Thoracic aorta endothelial cell (primary cell): Measurements from ENCODE around the gene NOCT. TPM values are rescaled to one million over a fixed set of nuclear protein-coding genes. Genes with fewer than 3 reads are reported as not detected.

Source experiments
- small RNA-seq: library from RNA; depleted of rRNA; stranded (forward); fragments of <200 nt; gene quantifications from one replicate; pipeline ENCODE3, GENCODE V24; 2012
- total RNA-seq: library from RNA; depleted of rRNA; stranded (reverse); fragments of >200 nt; gene quantifications from 2 replicates; pipeline ENCODE4 v1.2.3, GENCODE V29; 2012

NOCT gene, protein sequence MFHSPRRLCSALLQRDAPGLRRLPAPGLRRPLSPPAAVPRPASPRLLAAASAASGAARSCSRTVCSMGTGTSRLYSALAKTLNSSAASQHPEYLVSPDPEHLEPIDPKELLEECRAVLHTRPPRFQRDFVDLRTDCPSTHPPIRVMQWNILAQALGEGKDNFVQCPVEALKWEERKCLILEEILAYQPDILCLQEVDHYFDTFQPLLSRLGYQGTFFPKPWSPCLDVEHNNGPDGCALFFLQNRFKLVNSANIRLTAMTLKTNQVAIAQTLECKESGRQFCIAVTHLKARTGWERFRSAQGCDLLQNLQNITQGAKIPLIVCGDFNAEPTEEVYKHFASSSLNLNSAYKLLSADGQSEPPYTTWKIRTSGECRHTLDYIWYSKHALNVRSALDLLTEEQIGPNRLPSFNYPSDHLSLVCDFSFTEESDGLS
- 25.3 and 28.2 TPM in 2 replicates for total RNA-seq

DNA sequence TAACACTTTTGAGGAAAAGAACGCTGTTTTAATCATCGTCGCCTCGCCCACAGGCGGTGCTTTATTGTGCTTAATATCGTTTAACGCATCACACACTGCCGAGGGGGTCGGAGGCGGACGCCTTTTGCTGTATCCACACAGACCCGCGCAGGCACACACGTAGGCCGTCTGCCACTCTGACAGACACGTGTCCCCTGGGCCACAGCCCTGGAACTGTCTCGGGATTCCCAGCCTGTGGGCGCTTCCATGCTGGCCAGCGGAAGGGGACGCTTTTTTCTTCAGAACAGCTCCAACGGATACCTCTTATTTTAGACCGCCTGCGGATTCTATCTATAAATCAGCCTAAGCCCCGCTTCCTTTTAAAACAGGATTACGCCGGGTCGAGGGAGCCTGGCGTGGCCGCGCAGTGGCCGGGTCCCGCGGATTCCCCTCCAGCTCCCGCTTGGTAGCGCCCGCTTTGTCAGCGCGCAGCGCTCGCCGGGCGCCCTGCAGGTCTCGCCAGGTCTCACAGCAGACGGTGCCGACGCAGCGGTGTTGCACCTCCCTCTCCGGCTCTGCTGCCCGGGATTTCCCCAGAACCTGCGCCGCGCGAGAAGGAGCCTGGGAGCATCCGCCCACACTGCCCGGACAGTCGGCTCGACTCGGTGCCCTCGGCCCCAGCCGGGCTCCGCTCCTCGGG is at the start of gene NOCT:
NOCT (plus strand) TSS at position 513 of the 679 bp plus-strand sequence. CDS start 201 bp downstream, outside the sequence.

Small RNAs within 50 kb of the gene (small RNA-seq; reads per million reads assigned to genes)
- gene RNU6-531P, result not detected

Other genes with a start within 250 kb of the NOCT start
- gene ELF2, start 161.4 kb downstream of the NOCT start, total RNA-seq, result 48.9 and 50.4 TPM in 2 replicates